Naive thymus-derived CD8-positive, alpha-beta T cell (primary cell): Measurements from ENCODE around the gene RBP7. TPM values are rescaled to one million over a fixed set of nuclear protein-coding genes. Genes with fewer than 3 reads are reported as not detected.
A peak's percentile ranks its signal among the peaks of the same experiment; 100 is the strongest.

Experiments used
- ATAC-seq, 2 donors: fragments of 150-1000 bp; cut with Tn5 transposase in 1 of 2; sonication (Bioruptor Pico), chemical (Tn5 transposase) in 1 of 2; 1 replicate in 1 of 2; 2 replicates in 1 of 2; pipeline ENCODE4 v1.10.0; 2021; ENCODE audit warnings: mild to moderate bottlenecking in 2 of 2, moderate library complexity in 2 of 2
- POLR2A ChIA-PET: fragments of 350-600 bp; sonication (Branson Sonifier 250); formaldehyde crosslinking; loops from one replicate; lab custom pipeline; 2021; ENCODE audit warnings: antibody characterized with exemption; lab: Charles Lee
- DNase-seq, 10 donors: peaks; one replicate each; pipeline versions ENCODE4 v3.0.0 to v3.0.0-alpha.2; 2020 to 2022
- H3K27ac Mint-ChIP-seq, 10 donors: one replicate each; pipeline ENCODE4 v1.8.0; 2020 to 2022; ENCODE audit warnings: mild to moderate bottlenecking in 10 of 10, mixed read lengths in 10 of 10, moderate library complexity in 4 of 10, inconsistent platforms in 1 of 10
- H3K27me3 Mint-ChIP-seq, 5 donors: one replicate each; pipeline ENCODE4 v1.8.0; 2021 to 2022; ENCODE audit warnings: mixed read lengths in 5 of 5
- H3K36me3 Mint-ChIP-seq, 3 donors: one replicate each; pipeline ENCODE4 v1.8.0; 2020 to 2022; ENCODE audit warnings: mixed read lengths in 3 of 3, mild to moderate bottlenecking in 2 of 3, inconsistent platforms in 1 of 3
- H3K4me1 Mint-ChIP-seq, 4 donors: one replicate each; pipeline ENCODE4 v1.8.0; 2021 to 2022; ENCODE audit warnings: mixed read lengths in 4 of 4
- H3K4me3 Mint-ChIP-seq, 10 donors: one replicate each; pipeline ENCODE4 v1.8.0; 2020 to 2022; ENCODE audit warnings: mild to moderate bottlenecking in 10 of 10, mixed read lengths in 10 of 10, moderate library complexity in 6 of 10, inconsistent platforms in 1 of 10
- H3K9me3 Mint-ChIP-seq, 9 donors: one replicate each; pipeline ENCODE4 v1.8.0; 2020 to 2022; ENCODE audit warnings: mixed read lengths in 9 of 9, mild to moderate bottlenecking in 3 of 9, inconsistent platforms in 1 of 9, moderate library complexity in 1 of 9
- microRNA-seq: library from miRNA; unstranded; fragments of <30 nt; microRNA quantifications from one replicate; pipeline ENCODE4 v1.2.0, GENCODE V29; 2022; ENCODE audit warnings: borderline microRNAs expressed
- polyA plus RNA-seq, 3 donors: library from polyadenylated mRNA; unstranded; fragments of 300-500 nt; fragmentation: Illumina TruSeq; gene quantifications; one replicate each; pipeline ENCODE4 v1.2.3, GENCODE V29; 2021
- total RNA-seq, 8 experiments: library from RNA in 2 of 8; stranded (reverse) in 2 of 8; gene quantifications; one replicate each; pipeline ENCODE4 v1.2.3 and lab custom pipeline; 2021 to 2026

The RBP7 gene
- total and polyA plus RNA-seq, 5 experiments from 2014 or later, result not detected

GRCh38 chr1:10059342-10059718 lies 62.3 kb downstream of the RBP7 start:
- Mint-ChIP-seq H3K4me3 (no peak overlapping the region), H3K27ac (no peak overlapping the region), H3K27me3 (no peaks in the 10 kb centered on the region), H3K36me3 (peaks cover 0 to 31% (median 2%) of the 10 kb centered on the region in 3 donors), H3K9me3 (no peaks in the 10 kb centered on the region), H3K4me1 (peaks cover 8 to 24% (median 20%) of the 10 kb centered on the region in 4 donors)
- POLR2A ChIA-PET, result interaction anchor here (0.5 kb wide), 1 partner anchor 79 kb away, joined by 3 read pairs; no protein-coding TSS in a partner anchor
- ATAC-seq, result no peak
- no peak for DNase-seq

DNA sequence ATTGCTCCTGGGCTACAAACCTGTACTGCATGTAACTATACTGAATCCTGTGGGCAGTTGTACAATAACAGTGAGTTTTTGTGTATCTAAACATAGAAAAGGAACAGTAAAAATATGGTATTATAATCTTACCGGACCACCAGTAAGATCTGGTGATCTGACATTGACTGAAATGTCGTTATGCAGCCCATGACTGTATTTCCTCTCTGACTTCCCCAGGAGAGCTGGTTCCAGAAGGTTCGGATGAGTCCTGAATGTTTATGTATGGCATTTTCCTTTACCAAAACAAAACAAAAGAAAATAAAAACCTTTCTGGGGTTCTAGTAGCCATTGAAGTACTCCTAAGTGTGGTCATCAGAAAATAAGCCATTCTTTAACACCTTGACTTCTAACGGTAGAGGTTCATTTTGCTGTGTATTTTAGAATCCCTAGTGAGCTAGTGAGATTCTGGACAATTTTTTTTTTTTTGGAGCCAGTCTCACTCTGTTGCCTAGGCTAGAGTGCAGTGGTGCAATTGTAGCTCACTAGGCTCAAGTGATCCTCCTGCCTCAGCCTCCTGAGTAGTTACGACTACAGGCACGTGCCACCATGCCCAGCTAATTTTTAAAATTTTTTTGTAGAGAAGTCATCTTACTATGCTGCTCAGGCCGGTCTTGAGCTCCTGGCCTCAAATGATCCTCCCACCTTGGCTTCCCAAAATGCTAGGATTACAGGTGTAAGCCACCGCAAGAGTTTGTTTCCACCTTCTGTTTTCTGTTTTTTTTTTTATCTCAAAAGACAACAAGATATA lies 63.5 kb downstream of the RBP7 start:
- POLR2A ChIA-PET, result interaction anchor here (0.7 kb wide), 1 partner anchor 347 kb away, joined by 3 read pairs; no protein-coding TSS in a partner anchor
- Mint-ChIP-seq H3K4me3 (no peak overlapping the region), H3K4me1 (peaks cover 13 to 29% (median 26%) of the 10 kb centered on the region in 4 donors), H3K27ac (peak overlapping the region in 2 of 10 donors; percentile 18 to 22), H3K36me3 (peaks cover 0 to 29% (median 2%) of the 10 kb centered on the region in 3 donors), H3K27me3 (no peaks in the 10 kb centered on the region), H3K9me3 (no peaks in the 10 kb centered on the region)
- ATAC-seq, result no peak
- no peak for DNase-seq

DNA sequence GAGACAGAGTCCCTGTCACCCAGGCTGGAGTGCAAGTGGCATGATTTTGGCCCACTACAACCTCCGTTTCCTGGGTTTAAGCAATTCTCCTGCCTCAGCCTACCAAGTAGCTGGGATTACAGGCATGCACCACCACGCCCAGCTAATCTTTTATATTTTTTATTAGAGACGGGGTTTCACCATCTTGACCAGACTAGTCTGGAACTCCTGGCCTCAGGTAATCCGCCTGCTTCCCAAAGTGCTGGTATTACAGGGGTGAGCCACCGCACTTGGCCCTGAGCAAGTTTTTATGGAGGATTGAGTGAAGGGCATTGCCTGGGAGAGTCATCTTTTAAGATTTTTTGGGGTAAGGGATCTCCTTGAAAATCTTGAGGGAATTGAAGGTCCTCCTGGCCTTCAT lies 64.2 kb downstream of the RBP7 start:
- H3K36me3 Mint-ChIP-seq, result peaks cover 0 to 26% (median 2%) of the 10 kb centered on the region in 3 donors
- H3K9me3 Mint-ChIP-seq, result no peaks in the 10 kb centered on the region
- ATAC-seq, result no peak
- no peak overlapping the region for H3K27ac Mint-ChIP-seq
- POLR2A ChIA-PET, result interaction anchor here (0.8 kb wide), 1 partner anchor 97 kb away, joined by 3 read pairs; no protein-coding TSS in a partner anchor
- DNase-seq, result no peak
- H3K4me3 Mint-ChIP-seq, result no peak overlapping the region
- H3K4me1 Mint-ChIP-seq, result peaks cover 13 to 29% (median 22%) of the 10 kb centered on the region in 4 donors
- H3K27me3 Mint-ChIP-seq, result no peaks in the 10 kb centered on the region

GRCh38 chr1:10063878-10064277 lies 66.8 kb downstream of the RBP7 start:
- Mint-ChIP-seq H3K27ac (peak overlapping the region in 2 of 10 donors; percentile 3 to 23), H3K27me3 (no peaks in the 10 kb centered on the region)
- POLR2A ChIA-PET, result no interaction called here

DNA sequence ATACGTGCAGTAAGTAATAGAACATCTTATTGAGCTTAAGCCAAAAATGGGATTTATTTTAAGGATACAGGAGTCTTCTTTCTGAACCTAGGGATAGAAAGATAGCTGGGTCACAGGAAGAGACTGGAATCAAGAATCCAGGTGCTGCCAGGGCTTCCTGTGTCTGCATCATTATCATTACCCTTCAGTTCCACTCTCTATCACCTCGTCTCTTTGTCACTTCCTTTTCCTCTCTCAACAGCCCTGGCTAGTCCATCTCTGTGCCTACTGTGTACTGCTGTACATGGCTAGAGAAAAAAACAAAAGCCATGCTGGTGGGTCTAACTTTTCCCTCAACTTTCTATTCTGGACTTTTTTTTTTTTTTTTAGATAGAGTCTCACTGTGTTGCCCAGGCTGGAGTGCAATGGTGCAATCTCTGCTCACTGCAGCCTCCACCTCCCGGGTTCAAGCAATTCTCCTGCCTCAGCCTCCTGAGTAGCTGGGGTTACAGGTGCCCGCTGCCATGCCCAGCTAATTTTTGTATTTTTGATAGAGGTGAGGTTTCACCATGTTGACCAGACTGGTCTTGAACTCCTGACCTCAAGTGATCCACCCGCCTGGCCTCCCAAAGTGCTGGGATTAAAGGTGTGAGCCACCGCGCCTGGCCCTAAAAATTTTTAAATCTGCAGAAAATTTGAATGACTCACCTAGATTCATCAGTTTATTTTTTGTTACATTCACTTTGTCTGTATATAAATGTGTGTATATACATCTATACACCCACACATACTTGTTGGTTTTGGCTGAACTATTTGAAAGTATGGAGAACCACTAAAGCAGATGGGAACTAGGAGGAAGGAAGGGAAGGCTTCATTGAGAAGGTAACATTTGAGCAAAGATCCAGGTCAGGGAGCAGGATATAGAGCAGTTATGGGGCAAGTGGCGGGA lies 67.7 kb downstream of the RBP7 start:
- peaks cover 0 to 16% (median 0%) of the 10 kb centered on the region in 3 donors for H3K36me3 Mint-ChIP-seq
- H3K27me3 Mint-ChIP-seq, result no peaks in the 10 kb centered on the region
- DNase-seq (no peak), ATAC-seq (no peak)
- no peak overlapping the region for H3K4me3 Mint-ChIP-seq
- H3K27ac Mint-ChIP-seq, result peak overlapping the region in 3 of 10 donors; percentile 2 to 28 (median 15)
- H3K4me1 Mint-ChIP-seq, result peaks cover 16 to 33% (median 21%) of the 10 kb centered on the region in 4 donors
- POLR2A ChIA-PET, result no interaction called here
- H3K9me3 Mint-ChIP-seq, result no peaks in the 10 kb centered on the region

More at GRCh38 chr1:10063878-10064277, 66.8 kb downstream of the RBP7 start:
- ATAC-seq (no peak), DNase-seq (no peak)
- peaks cover 0 to 16% (median 2%) of the 10 kb centered on the region in 3 donors for H3K36me3 Mint-ChIP-seq
- H3K4me3 Mint-ChIP-seq, result no peak overlapping the region
- peaks cover 14 to 29% (median 21%) of the 10 kb centered on the region in 4 donors for H3K4me1 Mint-ChIP-seq
- H3K9me3 Mint-ChIP-seq, result no peaks in the 10 kb centered on the region

- Mint-ChIP-seq H3K36me3 (peaks cover 0 to 15% (median 0%) of the 10 kb centered on the region in 3 donors), H3K4me3 (no peak overlapping the region), H3K27me3 (no peaks in the 10 kb centered on the region), H3K4me1 (peaks cover 16 to 33% (median 22%) of the 10 kb centered on the region in 4 donors), H3K27ac (peak overlapping the region in 1 of 10 donors; percentile 2), H3K9me3 (no peaks in the 10 kb centered on the region)
- DNase-seq, result no peak
- POLR2A ChIA-PET, result no interaction called here
- ATAC-seq, result no peak
These were observed 68.3 kb downstream of the RBP7 start for GRCh38 chr1:10065344-10065685.

Small RNAs within 50 kb of the gene (microRNA-seq; reads per million reads assigned to microRNA genes)
- gene MIR5697, result 3.4 reads per million, percentile 4 among the genes with 10 or more reads in this experiment

Other genes starting within 250 kb of the RBP7 start
- gene CLSTN1, start 173.3 kb upstream of the RBP7 start, total RNA-seq, result 10 to 100 TPM; 62.9 to 63.1 TPM
- 10 to 100 TPM; 10.7 to 32.3 (median 12.9) TPM for gene CLSTN1, start 173.3 kb upstream of the RBP7 start, polyA plus RNA-seq
- gene CTNNBIP1, start 87.0 kb upstream of the RBP7 start, total RNA-seq, result 1 to 10 TPM; 7.5 to 8.9 TPM
- 10 to 100 TPM in 1 of 3 donors, 1 to 10 TPM in 2; 7.0 to 17.1 (median 9.9) TPM for gene CTNNBIP1, start 87.0 kb upstream of the RBP7 start, polyA plus RNA-seq
- 10 to 100 TPM; 28.8 to 31.5 TPM for gene LZIC, start 53.8 kb upstream of the RBP7 start, total RNA-seq
- gene LZIC, start 53.8 kb upstream of the RBP7 start, polyA plus RNA-seq, result 10 to 100 TPM; 34.2 to 39.8 (median 38.0) TPM
- gene NMNAT1, start 53.8 kb upstream of the RBP7 start, total RNA-seq, result 1 to 10 TPM; 8.1 to 9.3 TPM
- gene NMNAT1, start 53.8 kb upstream of the RBP7 start, polyA plus RNA-seq, result 1 to 10 TPM; 3.4 to 7.3 (median 5.2) TPM
- gene UBE4B, start 35.7 kb downstream of the RBP7 start, total RNA-seq, result 10 to 100 TPM; 40.0 to 45.3 TPM
- gene UBE4B, start 35.7 kb downstream of the RBP7 start, polyA plus RNA-seq, result 10 to 100 TPM in 1 of 3 donors, 1 to 10 TPM in 2; 8.4 to 10.4 (median 9.6) TPM
- 10 to 100 TPM; 10.0 to 11.4 TPM for gene KIF1B, start 213.3 kb downstream of the RBP7 start, total RNA-seq
- gene KIF1B, start 213.3 kb downstream of the RBP7 start, polyA plus RNA-seq, result 1 to 10 TPM in 2 of 3 donors, under 1 TPM in 1; 0.70 to 2.1 (median 2.0) TPM